HG03354 (cell line): ENCODE measurements around the gene RBMS1.

Experiments used
- ATAC-seq: cut with Tn5 transposase; IDR thresholded peaks from one replicate; pipeline ENCODE4 v1.9.1; 2021; ENCODE audit warnings: mild to moderate bottlenecking; ENCODE audit not compliant: unreplicated experiment, poor library complexity, severe bottlenecking

Gene RBMS1, protein sequence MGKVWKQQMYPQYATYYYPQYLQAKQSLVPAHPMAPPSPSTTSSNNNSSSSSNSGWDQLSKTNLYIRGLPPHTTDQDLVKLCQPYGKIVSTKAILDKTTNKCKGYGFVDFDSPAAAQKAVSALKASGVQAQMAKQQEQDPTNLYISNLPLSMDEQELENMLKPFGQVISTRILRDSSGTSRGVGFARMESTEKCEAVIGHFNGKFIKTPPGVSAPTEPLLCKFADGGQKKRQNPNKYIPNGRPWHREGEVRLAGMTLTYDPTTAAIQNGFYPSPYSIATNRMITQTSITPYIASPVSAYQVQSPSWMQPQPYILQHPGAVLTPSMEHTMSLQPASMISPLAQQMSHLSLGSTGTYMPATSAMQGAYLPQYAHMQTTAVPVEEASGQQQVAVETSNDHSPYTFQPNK

DNA sequence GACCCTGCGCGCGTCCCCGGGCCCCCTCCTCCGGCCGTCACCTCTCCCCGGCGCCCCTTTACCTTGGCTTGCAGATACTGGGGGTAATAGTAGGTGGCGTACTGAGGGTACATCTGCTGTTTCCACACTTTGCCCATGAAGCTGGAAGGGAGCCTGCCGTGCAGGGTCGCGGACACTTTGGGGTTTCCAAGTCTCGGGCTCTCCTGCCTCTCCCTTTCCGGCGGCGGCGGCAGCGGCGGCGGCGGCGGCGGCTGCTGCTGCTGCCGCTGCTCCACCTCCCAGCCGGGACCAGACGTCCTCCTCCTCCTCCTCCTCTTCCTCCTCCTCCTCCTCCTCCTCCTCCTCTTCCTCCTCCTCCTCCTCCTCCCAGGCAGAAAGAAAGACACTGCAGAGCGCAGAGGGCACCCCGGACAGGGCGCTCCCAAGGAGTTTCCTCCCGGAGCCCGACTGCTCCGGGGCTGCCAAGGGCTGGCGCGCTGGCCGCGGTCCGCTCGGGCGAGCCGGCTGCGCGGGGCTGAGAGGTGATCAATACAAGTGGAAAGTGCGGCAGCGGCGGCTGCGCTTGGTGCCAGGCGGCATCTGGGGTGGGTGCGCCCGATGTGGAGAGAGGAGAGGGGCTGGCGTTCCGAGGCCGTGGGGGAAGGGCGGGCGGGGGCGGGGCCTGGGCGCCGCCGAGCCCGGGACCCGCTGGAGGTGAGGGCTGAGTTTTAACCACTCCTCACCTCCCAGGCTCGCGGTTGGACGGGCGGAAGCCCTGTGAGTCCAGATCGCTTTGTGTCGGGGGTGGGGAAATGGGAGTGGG is at the start of gene RBMS1:
RBMS1 (minus strand) TSS at position 581 of the 802 bp plus-strand sequence; CDS start at position 137, 444 bp downstream.
- peak; percentile 45 for ATAC-seq

DNA sequence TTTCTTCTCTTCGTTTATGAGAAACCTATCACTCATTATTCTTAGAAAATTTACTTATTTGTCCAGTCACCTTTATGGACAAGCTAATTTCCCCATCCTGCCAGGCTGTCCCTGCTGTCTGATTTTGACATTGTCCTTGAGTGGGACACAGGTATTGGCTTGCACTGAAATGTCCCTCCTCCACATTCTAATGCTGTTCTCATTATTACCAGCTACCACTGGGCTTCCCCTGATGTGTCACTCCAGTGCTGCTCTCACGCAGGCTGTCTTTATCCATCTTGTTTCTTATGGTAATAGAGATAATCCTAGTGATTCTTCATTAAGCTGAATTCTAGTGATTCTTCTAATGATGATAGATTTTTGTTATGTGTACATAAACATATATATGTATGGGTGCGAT is 48.1 kb upstream of the RBMS1 start:
- ATAC-seq, result no peak

DNA sequence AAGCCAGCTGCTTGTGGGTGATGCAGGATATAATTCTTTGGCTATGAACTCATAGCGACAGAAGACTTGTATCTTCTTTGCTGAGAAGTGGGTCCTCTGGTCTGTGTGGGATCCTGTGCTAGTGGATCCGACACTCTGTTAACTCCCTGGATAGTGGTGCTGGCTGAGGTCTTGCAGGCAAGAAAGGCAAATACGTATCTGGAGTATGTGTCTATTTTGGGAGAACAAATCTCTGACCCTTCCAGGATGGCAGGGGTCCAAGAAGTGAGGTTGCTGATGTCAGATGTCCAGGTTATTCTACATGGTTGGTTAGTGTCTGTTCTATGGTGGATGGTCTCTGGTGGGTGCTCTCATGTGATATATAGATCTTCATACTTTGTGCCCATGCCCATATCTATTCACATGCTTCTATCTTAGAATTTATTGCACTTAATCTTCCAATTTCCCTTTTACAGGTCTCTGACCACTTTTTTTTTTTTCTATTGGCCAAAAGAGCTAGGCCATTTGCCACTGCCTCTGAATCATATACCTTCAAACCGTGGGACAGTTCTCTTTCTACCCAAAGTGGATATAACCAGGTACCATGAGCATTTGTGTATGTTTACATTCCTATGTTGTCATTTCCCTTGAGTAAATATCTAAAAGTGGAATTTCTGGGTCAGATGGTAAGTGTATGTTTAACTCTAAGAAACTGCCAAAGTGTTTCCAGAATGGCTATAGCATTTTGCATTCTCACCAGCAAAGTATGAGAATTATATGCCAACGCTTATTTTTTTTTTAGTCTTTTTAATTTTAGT is 45.1 kb upstream of the RBMS1 start:
- no peak for ATAC-seq

DNA sequence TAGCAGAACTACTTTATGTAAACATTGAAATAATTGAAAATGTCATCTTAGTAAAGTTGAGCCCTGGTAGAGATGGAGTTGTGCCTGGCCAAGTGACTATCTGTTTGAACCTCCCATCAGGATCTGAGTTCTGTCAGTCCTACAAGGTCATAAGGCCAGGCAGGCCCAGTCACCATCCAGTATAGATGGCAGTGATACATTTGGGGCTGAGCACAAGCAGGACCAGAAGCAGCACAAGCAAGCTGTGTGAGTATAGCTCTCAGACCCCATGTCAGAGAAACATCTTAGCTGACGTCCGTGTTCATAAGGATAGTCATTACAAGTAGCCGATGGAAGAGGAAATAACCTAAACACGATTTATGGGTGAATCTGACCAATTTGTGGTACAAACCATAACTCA is 44.5 kb upstream of the RBMS1 start:
- no peak for ATAC-seq

DNA sequence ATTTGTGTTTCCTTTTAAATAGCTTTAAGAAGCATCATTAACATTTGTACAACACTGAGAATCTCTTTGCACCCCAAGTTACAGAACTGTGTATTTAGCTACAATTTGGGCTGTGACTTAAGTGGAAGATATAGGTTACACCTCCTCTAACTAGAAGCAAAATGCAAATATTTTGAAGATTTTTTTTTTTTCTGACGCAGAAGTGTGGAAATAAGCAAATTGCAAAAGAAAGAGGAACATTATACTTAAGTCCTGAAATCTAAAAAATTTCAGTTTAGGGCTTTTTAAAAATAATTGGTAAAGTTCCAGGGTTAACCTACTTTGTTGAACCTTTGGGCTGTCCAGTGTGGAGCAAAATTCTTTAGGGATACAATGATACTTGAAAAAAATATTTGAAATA is 41.4 kb upstream of the RBMS1 start:
- ATAC-seq, result no peak

DNA sequence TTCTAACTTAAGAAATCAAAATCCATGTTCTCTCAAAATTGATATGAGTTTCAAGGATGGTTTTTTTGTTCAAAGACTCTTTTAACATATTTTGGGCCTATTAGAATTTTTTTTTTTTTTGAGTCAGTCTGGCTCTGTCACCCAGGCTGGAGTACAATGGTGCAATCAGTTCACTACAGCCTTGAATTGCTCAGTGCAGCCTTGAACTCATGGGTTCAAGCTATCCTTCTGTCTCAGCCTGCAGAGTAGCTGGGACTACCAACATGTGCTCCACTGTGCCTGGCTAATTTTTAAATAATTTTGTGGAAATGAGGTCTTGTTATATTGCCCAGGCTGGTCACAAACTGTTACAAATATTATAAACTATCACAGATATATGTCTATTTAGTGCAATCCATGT is 40.6 kb upstream of the RBMS1 start:
- ATAC-seq, result no peak

DNA sequence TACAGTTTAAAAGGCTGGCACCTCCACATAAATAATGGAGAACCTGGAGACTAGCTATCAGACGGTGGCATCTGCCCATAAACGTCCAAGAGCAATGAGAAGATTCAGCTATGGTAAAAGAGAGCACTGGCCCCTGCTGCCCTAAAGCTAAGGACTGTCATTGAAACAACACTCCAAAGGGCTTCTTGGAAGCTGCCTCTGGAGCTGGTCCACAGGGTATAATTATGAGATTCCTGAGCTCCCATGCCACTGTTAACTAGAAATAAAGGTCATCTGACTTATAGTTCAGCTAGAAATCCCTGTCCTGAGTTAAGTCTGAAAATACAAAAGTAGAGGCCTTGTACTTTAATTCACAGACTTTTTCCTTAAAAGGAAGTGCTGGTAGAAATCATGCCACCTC is 39.9 kb upstream of the RBMS1 start:
- no peak for ATAC-seq

DNA sequence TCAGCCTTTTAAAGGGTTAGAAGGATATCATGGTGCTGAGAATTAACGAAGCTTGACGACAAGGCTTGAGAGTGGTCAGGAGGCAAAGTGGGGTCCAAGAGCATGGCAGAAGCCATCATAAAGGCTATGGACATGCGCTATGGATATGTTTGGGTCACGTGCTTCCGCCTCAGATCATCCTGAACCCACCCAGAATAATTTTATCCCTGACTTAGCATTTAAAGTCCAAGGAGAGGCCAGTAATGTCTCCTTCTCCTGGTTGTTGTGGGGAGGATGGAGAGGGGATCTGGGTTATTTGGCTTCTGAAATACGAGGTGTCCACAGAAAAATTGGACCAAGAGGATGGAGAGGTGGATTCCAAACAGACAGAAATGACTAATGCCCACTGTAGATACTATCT is 38.8 kb upstream of the RBMS1 start:
- no peak for ATAC-seq

DNA sequence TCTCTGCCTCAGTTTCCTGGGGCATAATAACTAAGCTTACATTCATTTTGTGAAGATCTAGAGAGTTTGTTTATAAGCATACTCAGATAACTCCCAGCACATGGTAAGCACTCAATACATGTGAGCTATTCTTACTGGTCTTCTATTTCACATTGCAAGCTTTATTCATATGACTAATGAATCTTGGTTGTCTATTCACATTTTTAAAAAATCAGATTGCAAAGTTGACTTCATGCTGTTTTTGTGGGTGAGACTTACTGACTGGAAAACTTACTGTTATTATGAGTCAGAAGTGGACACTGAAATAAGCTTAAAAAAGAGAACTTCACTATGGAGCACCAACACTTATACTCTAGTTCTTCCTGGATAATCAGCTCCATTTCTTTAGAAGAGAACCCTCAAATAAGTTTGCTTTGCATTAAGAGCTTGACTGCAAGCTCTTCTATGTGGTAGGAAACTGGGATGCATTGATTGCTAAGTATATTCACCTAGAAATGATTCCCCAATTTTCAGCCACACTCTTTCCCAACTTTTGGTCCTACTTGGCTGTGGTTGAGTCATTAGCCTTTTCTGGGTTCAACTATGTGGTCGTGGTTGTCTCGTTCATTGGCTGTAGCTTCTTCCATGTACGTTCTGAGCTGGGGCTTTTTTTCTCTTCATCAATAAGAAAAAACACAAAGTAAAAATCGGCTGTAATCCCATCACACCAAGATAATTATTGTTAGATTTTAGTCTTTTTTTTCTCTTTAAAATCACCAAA is 29.5 kb upstream of the RBMS1 start:
- ATAC-seq, result no peak

DNA sequence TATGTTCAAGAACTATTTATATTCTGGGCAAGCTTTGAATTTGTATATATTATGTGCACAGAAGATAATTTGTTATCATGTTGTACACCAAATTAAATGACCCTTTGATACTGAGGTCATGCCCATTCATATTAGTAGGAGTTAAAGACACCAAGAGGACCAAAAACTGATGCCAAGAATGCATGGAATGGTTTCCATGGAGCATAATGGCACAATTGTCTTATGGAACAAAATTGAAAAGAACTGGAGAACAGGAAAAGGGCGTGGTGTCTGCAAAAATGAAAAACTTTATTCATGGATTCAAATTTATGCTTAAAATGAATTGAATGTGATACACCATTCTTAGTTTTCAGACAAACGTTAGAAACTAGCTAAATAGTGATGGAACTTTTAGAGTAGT is 24.1 kb upstream of the RBMS1 start:
- ATAC-seq, result no peak

DNA sequence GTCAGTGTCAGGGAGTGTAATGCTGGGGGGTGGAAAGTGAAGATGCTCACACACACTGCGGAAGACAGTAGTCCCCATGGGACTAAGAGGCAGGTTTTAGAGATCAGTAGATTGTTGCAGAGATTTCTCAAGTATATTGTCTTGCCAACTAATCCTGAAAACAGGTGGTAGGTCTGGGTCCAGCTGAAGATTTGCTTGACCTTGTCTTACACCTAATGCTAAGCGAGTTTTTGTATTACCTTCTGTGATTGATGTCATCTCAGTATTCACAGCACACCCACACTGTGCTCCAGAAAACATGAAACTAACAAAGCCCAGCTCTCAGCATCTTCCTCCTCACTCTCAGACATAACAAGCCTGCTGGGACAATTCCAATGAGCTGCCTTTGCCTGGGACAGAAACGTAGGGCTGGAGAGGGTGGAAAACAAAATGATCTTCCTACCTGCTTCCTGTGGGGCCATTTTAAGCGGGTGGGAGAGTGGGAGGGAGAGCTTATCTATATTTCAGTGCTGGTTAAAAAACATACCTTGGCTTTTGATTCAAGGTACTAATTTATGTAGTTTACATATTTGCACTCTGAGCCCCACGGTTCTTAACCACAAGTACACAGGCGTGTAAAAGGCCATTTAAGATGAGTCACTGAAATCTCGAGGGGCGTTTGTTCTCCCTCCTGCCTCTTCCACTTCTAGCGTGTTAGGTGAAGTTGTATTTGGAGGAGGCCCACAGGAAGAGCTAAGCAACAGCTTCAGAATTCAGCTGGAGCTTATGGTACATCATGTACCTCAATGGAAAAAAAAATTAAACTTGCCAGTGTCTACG is 23.1 kb upstream of the RBMS1 start:
- ATAC-seq, result no peak

DNA sequence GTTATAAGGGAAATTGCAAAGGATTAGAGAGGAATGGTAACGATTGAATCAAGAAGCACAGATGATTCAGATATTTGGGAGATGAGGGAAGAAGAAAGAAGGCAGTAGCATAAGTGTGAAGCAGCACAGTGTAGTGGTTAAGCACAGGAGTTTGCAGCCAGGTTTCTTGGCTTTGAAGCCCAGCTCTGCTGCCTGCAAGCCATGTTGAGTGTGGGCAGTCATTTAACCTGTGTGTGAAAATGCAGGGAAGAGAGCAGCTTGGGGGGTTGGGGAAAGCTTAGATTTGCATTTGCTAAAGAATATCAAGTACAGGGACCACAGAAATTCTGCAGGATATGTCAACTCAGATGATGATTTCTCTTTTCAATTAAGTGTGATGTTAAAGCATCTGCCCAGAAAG is 21.5 kb upstream of the RBMS1 start:
- ATAC-seq, result no peak

DNA sequence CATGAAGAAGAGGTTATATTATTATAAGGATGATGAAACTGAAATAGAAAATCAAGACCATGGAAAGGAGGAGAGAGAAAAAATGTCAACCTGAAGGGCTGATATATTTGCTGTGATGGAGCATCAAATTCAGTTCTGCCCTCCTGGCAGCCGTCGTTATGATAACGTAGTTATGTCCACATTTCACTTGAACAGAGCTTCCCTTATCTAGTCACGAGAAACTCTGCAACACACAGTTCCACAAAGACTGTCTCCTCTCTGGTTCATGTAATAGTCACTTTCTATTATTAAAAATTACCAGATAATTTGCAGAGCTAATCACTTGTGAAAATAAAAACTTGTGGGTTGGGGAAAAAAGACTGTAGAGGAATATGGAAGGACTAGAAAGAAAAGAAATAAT is 19.5 kb upstream of the RBMS1 start:
- ATAC-seq, result no peak

DNA sequence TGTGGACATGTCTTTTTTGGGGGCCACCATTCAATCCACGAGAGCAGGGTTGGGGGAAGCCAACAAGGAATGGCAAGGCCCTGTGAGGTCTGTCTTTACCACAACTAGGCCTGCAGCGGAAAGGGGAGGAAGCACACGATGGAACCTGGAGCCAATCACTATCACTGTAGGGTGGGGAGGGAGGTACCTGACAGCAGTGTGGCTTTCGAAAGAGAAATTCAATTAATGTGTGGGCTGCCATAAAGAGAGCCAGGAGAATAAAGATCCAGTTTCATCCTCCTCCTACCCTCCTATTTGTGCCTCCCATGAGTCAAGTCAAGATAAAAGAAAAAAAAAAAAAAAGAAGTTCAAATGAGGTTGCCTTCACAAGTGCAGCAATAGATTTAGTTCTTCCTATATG is 18.9 kb upstream of the RBMS1 start:
- ATAC-seq, result no peak

DNA sequence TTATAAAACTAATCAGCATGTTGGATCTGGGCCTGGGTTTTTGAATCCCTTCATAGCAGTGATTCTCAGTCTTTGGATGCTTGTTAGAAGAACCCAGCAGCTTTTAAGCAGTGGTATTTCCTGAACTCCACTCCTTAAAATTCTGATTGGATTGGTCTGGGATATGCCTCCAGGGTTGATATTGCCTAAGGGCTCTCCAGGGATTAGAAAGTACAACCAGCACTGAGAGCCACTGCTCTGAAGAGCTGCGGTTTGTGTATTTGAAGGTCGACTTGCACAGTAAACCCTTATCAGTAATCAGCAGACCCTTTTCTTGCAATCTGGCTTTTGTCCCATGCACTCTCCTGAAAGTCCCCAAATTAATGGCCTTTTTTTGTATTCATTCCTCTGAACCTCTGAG is 17.0 kb upstream of the RBMS1 start:
- ATAC-seq, result no peak

DNA sequence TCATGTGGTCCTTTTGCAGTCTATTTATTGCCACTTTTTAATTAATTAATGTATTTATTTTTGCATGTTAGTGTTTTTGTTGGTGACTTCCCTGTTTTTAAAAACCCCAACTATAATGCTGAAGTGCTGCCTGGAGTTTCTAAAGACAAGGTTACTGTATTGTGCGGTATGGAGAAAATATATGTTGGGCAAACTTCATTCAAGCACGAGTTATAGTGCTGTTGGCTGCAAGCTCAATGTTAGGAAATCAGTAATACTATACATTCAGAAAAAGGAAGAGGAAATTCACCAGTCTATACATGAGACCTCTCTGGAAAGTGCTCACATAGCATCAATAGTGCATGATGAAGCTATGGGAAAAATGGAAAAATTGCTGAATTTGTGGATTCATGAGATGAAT is 15.4 kb upstream of the RBMS1 start:
- no peak for ATAC-seq

DNA sequence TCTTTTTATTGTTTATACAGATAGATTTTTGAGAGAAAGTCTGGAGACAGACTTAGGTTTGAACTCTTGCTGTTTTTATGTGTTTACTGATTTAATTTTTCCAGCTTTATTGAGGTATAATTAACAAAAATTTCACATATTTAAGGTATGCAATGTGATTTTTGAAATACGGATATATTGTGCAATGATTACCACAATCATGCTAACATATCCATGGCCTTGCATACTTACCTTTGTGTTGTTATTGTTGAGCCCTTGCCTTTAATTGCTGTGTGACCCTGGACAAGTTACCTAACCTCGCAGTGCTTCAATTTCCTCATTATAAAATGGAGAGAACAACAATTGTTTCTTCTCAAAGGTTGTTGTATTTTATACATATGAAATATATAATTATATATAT is 13.9 kb upstream of the RBMS1 start:
- ATAC-seq, result no peak

DNA sequence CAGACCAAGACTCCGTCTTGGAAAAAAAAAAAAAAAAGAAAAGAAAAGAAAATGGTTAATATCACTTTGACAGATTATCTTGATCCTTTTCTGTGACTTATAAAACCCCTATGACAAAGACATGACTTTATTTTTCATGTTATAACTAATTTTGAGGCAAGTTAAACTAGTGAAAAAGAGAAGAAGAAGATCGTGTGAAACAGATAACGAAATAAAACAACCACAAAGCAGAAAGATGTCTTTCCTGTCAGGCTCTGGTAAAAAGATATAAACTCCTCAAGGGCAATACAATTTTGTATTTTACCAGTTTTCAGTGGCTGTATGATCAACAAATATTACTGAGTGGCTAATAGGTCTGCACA is 13.4 kb upstream of the RBMS1 start:
- no peak for ATAC-seq
